Chondrocyte (in vitro differentiated cells): Measurements from ENCODE around the gene KIF26B. TPM values are rescaled to one million over a fixed set of nuclear protein-coding genes. Genes with fewer than 3 reads are reported as not detected.

Source experiments
- DNase-seq: peaks from one replicate; pipeline ENCODE4 v3.0.0; 2021; ENCODE audit warnings: mixed read lengths, low spot score
- H3K27ac Mint-ChIP-seq: one replicate; pipeline ENCODE4 v1.8.0; 2021; ENCODE audit warnings: mild to moderate bottlenecking, moderate library complexity, mixed read lengths; ENCODE audit not compliant: unreplicated experiment
- H3K27me3 Mint-ChIP-seq: 2 replicates; pipeline ENCODE4 v1.8.0; 2021; ENCODE audit warnings: low read depth, mixed read lengths
- H3K36me3 Mint-ChIP-seq: 2 replicates; pipeline ENCODE4 v1.8.0; 2021; ENCODE audit warnings: low read depth, mixed read lengths
- H3K4me1 Mint-ChIP-seq: 2 replicates; pipeline ENCODE4 v1.8.0; 2021; ENCODE audit warnings: low read depth, mild to moderate bottlenecking, mixed read lengths
- H3K4me3 Mint-ChIP-seq: one replicate; pipeline ENCODE4 v1.8.0; 2021; ENCODE audit warnings: mild to moderate bottlenecking, moderate library complexity, mixed read lengths; ENCODE audit not compliant: unreplicated experiment
- H3K9me3 Mint-ChIP-seq: 2 replicates; pipeline ENCODE4 v1.8.0; 2021; ENCODE audit warnings: low read depth, mixed read lengths
- total RNA-seq: library from RNA; stranded (reverse); gene quantifications from 3 replicates; pipeline ENCODE4 v1.2.1, GENCODE V29; 2021
- TF ChIP-seq, protein P1 (sequence below): fragments of 200-600 bp; sonication (generic); IDR thresholded peaks from 2 replicates; pipeline ENCODE4 v1.5.0; 2021; ENCODE audit warnings: antibody characterized with exemption, mild to moderate bottlenecking, moderate library complexity

The KIF26B gene
- total RNA-seq, 1 donor from 2014 or later, result 47.0 TPM

DNA sequence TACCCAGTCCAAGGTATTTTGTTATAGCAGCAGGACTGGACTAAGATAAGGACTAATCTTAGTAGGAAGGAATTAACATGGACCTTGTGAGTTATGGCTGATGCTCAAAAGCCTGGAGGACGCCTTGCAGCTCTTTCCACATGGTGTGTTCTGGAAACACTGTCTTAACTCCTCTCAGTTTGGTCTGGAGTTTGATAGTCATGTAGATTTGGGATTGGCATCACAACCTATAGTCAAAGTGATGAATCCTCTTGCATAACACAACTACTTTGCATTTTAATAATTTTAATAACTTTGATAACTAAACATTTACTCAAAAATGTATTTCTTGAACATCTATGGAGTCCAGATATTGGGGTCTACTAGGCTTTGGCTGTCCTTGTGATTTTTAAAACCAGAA is 293.7 kb downstream of the KIF26B start:
- Mint-ChIP-seq H3K4me3 (no peak overlapping the region), H3K36me3 (peaks cover 3% of the 10 kb centered on the region), H3K4me1 (no peaks in the 10 kb centered on the region), H3K27me3 (no peaks in the 10 kb centered on the region), H3K27ac (no peak overlapping the region), H3K9me3 (no peaks in the 10 kb centered on the region)
- no peak for DNase-seq
- TF ChIP-seq, protein P1, sequence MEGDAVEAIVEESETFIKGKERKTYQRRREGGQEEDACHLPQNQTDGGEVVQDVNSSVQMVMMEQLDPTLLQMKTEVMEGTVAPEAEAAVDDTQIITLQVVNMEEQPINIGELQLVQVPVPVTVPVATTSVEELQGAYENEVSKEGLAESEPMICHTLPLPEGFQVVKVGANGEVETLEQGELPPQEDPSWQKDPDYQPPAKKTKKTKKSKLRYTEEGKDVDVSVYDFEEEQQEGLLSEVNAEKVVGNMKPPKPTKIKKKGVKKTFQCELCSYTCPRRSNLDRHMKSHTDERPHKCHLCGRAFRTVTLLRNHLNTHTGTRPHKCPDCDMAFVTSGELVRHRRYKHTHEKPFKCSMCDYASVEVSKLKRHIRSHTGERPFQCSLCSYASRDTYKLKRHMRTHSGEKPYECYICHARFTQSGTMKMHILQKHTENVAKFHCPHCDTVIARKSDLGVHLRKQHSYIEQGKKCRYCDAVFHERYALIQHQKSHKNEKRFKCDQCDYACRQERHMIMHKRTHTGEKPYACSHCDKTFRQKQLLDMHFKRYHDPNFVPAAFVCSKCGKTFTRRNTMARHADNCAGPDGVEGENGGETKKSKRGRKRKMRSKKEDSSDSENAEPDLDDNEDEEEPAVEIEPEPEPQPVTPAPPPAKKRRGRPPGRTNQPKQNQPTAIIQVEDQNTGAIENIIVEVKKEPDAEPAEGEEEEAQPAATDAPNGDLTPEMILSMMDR, result no peak

DNA sequence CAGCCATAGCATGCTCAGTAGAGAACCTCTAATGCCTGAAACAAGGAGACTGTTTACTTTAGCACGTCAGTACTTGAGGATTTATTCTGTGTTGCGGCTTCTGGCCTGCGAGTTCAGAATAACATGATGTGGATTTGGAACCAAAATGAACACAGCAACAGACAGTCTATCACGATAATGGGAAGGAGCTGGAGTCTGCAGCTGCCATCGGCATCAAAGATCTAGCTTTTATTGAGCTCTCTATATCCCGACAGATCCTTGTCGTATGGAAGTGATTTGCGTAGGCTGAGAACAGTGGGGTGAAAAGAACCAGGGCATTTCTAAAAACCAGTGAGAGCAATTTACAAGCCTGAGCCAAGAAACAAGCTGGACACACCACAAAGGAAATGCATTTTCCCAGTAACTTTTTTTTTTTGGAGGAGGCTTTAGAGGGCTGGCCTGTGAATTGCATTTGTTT is 294.2 kb downstream of the KIF26B start:
- H3K27me3 Mint-ChIP-seq, result no peaks in the 10 kb centered on the region
- H3K4me3 Mint-ChIP-seq, result no peak overlapping the region
- peaks cover 3% of the 10 kb centered on the region for H3K36me3 Mint-ChIP-seq
- no peaks in the 10 kb centered on the region for H3K9me3 Mint-ChIP-seq
- no peak overlapping the region for H3K27ac Mint-ChIP-seq
- no peak for DNase-seq
- no peaks in the 10 kb centered on the region for H3K4me1 Mint-ChIP-seq
- TF ChIP-seq, protein P1, result no peak

DNA sequence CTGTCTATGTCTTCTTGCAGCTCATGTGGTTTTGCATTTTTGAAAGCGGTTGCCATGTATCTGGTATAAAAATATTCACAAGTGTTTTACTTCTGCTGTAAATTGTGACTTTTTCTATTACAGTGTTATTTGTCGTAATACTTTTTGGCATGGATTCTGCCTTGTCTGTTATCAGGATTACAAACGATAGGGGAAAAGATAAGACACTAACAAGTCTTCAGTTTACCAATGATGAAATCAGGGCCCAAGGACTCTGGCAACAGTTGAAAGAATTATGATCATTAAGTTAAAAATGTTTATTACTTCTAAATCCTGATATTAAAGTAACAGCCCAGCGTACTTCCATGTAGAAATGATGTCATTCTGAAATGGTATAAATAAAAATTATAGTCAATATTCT is 298.8 kb downstream of the KIF26B start:
- no peak overlapping the region for H3K4me3 Mint-ChIP-seq
- no peak for DNase-seq
- H3K27me3 Mint-ChIP-seq, result no peaks in the 10 kb centered on the region
- no peaks in the 10 kb centered on the region for H3K9me3 Mint-ChIP-seq
- TF ChIP-seq, protein P1, result no peak
- H3K27ac Mint-ChIP-seq, result no peak overlapping the region
- no peaks in the 10 kb centered on the region for H3K4me1 Mint-ChIP-seq
- no peaks in the 10 kb centered on the region for H3K36me3 Mint-ChIP-seq

DNA sequence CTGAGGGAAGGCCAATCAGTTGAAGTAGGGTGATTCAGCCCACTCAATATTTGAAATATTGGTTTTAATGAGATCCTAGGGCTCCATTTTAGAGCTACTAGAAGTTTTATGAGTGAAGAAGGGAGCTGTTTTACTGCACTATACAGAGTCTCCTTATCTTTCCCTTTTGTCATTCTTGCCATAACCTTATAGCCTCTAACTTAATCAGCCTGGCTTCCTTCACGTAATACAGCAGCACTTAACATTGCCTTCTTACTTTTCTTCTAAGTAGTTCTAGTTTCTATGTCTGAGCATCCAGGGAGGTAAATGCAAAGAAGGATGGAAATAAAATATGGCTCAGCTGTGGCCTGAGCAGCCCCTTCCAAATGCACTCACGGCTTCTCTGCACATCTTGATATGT is 299.3 kb downstream of the KIF26B start:
- H3K36me3 Mint-ChIP-seq, result no peaks in the 10 kb centered on the region

DNA sequence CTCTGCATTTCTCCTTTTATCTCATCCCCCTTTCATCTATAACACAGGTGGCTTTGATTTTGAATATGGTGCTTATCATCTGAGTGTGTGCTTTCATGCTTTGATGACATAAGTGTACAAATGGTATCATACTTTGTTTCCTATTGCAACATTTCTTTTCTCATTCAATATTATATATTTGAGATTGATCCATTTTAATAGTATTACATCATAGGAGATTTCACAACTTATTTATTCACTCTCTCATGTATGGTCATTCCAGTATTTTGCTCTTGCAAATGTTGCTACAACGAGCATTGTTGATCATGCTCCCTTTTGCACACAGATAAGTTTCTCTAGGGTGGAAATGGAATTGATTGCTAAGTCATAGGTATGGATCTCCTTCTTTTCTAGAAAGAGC is 302.8 kb downstream of the KIF26B start:
- H3K27me3 Mint-ChIP-seq, result no peaks in the 10 kb centered on the region
- no peaks in the 10 kb centered on the region for H3K4me1 Mint-ChIP-seq
- no peaks in the 10 kb centered on the region for H3K36me3 Mint-ChIP-seq
- H3K9me3 Mint-ChIP-seq, result no peaks in the 10 kb centered on the region
- no peak overlapping the region for H3K27ac Mint-ChIP-seq
- TF ChIP-seq, protein P1, result no peak
- DNase-seq, result no peak
- H3K4me3 Mint-ChIP-seq, result no peak overlapping the region

More for the DNA sequence above, 299.3 kb downstream of the KIF26B start:
- no peaks in the 10 kb centered on the region for H3K4me1 Mint-ChIP-seq
- no peak overlapping the region for H3K27ac Mint-ChIP-seq
- TF ChIP-seq, protein P1, result no peak
- DNase-seq, result no peak
- H3K9me3 Mint-ChIP-seq, result no peaks in the 10 kb centered on the region
- no peaks in the 10 kb centered on the region for H3K27me3 Mint-ChIP-seq
- H3K4me3 Mint-ChIP-seq, result no peak overlapping the region
